Retina (tissue), 1 donor: ENCODE measurements around the gene FOXI2.

ENCODE experiments used
- DNase-seq: peaks from one replicate; pipeline ENCODE4 v3.0.0-alpha.2; 2016

The FOXI2 gene

GRCh38 chr10:127736915-127737562, at the start of gene FOXI2:
Gene FOXI2, plus strand, starts transcription at chr10:127737185. Its CDS starts 89 bp downstream, at chr10:127737274.
- DNase-seq: peak; percentile 17

DNA sequence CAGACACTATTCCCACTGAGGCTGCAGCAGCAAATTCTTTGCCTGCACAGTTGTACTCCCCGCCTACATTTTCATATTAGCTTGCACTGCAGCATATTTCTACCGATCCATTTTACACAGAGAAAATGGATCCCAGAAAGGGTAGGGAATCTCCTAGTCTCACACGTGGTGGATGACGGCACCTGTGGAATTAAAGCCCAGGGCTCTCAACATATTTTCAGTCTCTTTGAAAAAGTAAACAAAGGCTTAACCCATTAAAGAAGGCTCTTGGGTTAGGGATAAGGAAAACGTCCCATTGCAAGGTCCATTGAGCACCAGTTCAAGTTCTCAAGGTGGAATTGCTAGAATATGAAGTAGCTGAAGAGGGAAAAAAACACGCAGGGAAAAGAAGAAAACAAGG, 49.4 kb upstream of the FOXI2 start:
- DNase-seq: no peak

- no peak for DNase-seq
These were observed 46.7 kb upstream of the FOXI2 start for GRCh38 chr10:127690176-127690835.

- no peak for DNase-seq
These were observed 42.3 kb upstream of the FOXI2 start for GRCh38 chr10:127694580-127695193.

- DNase-seq: no peak
These were observed 41.6 kb upstream of the FOXI2 start for GRCh38 chr10:127695431-127695830.

GRCh38 chr10:127698886-127699285, 38.1 kb upstream of the FOXI2 start:
- DNase-seq: no peak

DNA sequence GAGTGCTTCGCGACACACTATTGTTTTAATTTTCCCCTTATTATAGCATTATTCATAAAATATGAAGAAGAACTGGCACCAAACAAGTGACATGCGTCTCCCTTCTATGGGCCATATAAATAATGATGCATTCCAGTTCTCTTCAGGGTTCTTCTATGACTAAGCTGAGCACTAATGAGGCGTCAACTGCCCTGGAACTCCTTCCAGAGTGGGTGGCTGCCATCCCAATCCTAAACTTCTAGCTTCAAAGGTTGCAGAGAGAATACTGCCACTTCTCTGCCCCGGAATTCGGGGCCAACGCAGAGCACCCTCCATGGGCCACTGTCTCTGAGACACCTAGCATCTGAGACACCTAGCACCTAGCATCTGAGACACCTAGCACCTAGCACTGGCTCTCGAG, 37.7 kb upstream of the FOXI2 start:
- no peak for DNase-seq

GRCh38 chr10:127702271-127702670, 34.7 kb upstream of the FOXI2 start:
- DNase-seq: no peak

DNA sequence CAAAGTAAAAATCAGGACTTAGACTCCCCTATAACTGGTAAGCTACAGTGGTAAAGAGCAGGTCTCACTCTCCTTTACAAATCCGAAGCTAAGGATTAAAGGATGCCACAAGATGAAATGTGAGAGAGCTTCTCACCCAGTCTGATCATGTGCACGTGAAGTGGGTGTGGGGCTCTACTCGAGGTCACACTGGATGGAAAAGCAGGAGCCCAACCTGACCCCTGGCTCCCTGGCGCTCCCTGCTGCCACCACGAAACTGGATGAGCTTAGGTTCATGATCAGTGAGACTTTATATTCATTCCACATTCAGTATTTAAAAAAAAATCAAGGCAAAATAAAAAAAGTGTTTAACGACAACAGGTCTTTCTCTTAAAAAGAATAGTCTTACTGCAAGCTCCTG, 21.7 kb upstream of the FOXI2 start:
- no peak for DNase-seq

DNA sequence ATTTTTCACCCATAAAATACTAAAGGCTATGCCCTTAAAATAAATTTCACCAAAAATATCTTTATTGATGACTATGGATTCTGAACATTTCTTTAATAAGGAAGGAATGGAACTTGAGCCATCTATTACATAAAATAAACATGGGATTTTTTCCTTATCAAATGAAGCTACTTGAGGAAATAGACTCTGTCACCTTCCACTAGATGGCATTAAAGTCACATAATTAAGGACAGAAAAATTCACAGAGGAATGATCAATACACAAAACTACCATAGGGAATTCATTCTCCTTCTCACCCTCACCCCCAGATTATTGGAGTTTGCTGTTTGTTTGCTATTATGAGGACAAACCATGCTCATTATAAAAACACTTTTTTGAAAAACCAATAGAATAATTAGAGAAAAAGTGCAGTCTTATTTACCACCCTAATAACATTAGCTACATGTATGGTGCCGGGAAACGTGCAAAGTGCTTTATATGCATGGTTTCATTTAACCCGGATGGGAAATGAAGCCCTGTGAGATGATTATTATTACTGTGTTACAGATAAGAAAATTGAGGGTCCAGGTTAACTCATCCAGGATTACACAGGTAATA, 21.1 kb upstream of the FOXI2 start:
- no peak for DNase-seq

DNA sequence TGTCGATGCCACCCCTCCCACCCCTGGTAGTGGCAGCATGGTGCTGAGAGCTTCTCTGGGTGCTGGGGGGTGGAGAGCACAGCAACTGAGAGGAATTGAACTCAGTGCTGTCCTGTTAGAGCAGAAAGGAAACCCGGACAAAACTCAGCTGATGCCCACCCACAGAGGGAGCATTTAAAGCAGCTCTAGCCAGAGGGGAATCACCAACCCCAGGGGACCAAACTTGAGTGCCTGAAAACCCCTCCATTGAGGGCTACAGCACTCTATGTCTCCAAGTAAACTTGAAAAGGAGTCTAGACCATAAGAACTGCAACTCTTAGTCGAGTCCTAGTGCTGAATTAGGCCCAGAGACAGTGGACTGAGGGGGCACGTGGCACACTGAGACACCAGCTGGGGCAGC, 16.8 kb upstream of the FOXI2 start:
- DNase-seq: no peak

GRCh38 chr10:127720903-127721302, 16.1 kb upstream of the FOXI2 start:
- no peak for DNase-seq

GRCh38 chr10:127734753-127735152, 2.2 kb upstream of the FOXI2 start:
- peak; percentile 47 for DNase-seq

GRCh38 chr10:127735156-127735555, 1.8 kb upstream of the FOXI2 start:
- DNase-seq: peak; percentile 17

GRCh38 chr10:127735723-127736221, 1.2 kb upstream of the FOXI2 start:
- no peak for DNase-seq

GRCh38 chr10:127736222-127736914, 617 bp upstream of the FOXI2 start:
- peak; percentile 70 for DNase-seq

GRCh38 chr10:127737563-127738511, 852 bp downstream of the FOXI2 start:
- peak; percentile 48 for DNase-seq

DNA sequence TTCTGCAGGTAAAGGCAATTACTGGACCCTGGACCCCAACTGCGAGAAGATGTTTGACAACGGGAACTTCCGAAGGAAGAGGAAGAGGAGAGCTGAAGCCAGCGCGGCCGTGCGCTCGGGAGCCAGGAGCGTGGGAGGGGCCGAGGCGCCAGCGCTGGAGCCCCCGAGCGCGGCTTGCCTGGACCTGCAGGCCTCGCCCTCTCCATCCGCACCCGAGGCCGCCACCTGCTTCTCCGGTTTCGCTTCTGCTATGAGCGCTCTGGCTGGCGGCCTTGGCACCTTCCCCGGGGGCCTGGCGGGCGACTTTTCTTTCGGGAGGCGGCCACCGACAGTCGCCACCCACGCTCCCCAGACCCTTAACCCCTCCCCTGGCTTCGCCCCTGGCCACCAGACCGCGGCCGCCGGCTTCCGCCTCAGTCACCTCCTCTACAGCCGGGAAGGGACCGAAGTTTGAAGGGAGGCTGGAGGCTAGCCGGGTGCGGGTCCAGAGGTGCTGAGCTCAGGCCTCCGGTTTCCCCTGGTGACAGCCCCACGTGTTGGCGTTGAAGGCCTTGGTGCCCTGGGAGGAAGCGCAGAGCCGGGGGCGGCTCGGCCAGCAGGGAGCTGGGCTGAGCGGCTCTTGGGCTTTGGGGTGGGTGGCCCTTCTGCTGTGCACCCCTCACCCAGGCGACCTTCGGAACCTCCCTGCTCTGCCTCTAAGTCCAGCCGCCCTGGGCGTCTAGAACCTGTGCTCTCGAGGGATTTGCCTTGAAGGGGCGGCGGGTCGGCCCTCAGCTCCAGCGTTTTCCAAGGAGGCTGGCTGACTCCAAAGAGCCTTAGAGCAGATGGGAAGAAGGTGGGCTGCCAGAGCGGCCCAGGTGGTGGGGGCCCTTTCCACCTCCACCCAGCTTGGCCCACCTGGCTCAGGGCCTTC, 1.8 kb downstream of the FOXI2 start:
- peak; percentile 57 for DNase-seq

- DNase-seq: no peak
These were observed 2.9 kb downstream of the FOXI2 start for GRCh38 chr10:127739908-127740307.

GRCh38 chr10:127740596-127740995, 3.6 kb downstream of the FOXI2 start:
- DNase-seq: no peak

GRCh38 chr10:127743205-127743604, 6.2 kb downstream of the FOXI2 start:
- no peak for DNase-seq
